Activated T-cell treated with anti-CD3 and anti-CD28 coated beads for 48 hours (primary cell): Measurements from ENCODE around the gene WDR86.
A peak's percentile ranks its signal among the peaks of the same experiment; 100 is the strongest.

Experiments used
- DNase-seq: peaks from one replicate; pipeline ENCODE4 v3.0.0-alpha.2; 2020; ENCODE audit warnings: low read depth

WDR86 gene

GRCh38 chr7:151349507-151349853 lies 60.4 kb downstream of the WDR86 start:
- DNase-seq: no peak

DNA sequence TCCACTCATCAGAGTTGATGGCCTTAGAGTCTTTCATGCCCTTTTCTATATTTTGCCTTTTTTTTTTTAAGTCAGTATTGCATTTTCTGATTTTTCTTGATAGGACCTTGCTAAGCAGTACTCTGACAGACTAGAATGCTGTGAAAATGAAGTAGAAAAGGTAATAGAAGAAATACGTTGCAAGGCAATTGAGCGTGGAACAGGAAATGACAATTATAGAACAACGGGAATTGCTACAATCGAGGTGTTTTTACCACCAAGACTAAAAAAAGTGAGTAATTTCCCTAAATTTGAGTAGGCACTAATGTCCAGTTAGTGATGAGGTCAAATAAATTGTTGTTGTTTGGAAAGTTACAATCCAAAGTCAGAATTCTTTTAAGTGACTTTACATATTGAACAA lies 60.9 kb downstream of the WDR86 start:
- no peak for DNase-seq

GRCh38 chr7:151347200-151347599 lies 62.6 kb downstream of the WDR86 start:
- no peak for DNase-seq

GRCh38 chr7:151346470-151346769 lies 63.4 kb downstream of the WDR86 start:
- no peak for DNase-seq

- no peak for DNase-seq
These were observed 64.0 kb downstream of the WDR86 start for GRCh38 chr7:151345576-151346469.

DNA sequence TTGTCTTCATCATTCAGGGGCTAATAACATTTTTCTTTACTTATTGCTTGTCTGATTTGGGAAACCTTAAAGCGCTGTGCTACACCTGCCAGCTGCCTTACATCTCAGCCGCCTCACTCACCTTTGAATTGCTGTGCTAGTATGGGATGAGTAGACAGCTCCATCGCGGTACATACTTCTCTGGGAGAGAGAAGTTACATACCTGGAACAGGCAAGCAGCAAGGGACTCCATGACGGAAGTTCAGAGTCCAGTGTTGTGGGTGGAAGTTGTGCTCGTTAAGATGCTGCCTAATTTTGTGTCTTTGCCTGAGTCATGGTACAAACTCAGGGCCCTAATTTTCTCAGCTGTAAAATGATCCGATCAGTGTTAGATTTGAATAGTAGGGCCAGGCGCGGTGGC lies 66.3 kb downstream of the WDR86 start:
- no peak for DNase-seq

DNA sequence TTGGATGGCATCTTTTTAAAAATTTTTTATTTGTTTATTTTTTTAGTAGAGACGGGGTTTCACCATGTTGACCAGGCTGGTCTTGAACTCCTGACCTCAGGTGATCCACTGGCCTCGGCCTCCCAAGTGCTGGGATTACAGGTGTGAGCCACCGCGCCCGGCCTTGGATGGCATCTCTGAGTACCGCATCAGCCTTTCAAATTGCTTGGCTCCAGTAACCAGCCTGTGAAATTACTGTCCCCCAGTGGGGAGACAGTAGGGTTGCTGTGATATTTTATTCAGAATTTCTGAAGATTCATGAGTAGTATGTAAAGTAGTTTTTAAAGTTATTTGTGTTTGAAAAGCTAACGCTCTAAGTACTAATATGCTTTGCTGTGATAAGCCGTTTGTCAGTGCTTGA lies 67.0 kb downstream of the WDR86 start:
- DNase-seq: no peak

DNA sequence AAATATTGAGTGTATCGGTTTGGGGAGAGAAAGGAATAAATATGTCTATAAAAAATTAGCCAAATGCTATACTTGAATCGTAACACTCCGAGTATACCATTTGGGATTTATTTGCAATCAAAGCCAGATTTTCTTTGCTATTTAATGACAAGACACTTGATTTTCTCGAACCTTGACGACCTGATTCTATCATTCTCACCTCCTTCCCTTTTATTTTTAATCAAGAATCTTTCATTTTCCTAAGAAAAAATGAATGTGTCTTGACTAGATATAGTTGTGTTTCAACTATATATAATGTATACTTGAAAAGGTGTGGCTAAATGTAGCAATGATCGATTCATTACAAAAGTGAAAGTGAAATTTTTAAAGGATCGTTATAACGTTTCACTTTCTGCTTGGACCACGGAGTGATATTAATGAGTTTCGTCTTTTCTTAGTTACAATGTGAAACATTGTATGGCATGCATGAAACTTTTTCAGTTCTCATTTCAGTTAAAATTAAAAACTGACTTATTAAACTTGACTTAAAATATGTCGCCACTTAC lies 67.7 kb downstream of the WDR86 start:
- DNase-seq: no peak

- DNase-seq: peak; percentile 92
These were observed 68.3 kb downstream of the WDR86 start, which contains the start of gene NUB1 for GRCh38 chr7:151341357-151342101. TSS of gene NUB1 (plus strand) at chr7:151341812. CDS start at chr7:151345350, 3,538 bp downstream.

- no peak for DNase-seq
These were observed 69.0 kb downstream of the WDR86 start for GRCh38 chr7:151340794-151341356.

GRCh38 chr7:151339651-151340382 lies 70.0 kb downstream of the WDR86 start:
- no peak for DNase-seq

DNA sequence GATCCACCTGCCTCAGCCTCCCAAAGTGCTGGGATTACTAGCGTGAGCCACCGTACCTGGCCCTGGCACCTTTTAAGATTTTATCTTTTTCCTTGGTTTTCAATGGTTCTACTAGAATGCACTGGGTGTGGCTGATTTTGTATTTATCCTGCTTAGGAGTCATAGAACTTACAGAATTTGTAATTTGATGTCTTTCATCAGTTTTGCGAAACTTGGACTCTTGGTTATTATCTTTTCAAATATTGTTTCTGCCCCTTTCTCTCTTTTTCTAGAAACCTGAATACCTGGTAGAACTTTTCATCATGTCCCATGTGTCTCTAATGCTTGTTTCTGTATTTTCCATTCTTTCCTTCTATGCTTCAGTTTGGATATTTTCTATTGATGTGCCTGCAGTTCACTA lies 71.0 kb downstream of the WDR86 start:
- DNase-seq: no peak

DNA sequence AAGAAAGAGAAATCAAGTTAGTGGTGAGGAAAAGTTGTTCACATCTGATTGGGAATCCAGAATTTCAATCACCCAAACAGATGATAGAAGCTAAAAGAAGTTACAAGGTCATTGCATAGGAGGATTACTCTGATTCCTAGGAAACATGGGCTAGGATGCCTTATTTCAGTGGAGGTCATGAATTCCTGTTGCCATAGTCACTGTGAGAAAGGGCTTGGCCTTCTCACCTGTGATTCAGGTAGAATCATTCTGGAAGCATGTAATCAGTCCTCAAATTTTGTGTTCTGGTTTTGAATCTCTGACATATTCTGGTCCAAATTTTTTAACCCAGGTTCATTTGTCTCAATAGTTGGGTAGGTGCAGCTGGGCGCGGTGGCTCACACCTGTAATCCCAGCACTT lies 72.5 kb downstream of the WDR86 start:
- no peak for DNase-seq

DNA sequence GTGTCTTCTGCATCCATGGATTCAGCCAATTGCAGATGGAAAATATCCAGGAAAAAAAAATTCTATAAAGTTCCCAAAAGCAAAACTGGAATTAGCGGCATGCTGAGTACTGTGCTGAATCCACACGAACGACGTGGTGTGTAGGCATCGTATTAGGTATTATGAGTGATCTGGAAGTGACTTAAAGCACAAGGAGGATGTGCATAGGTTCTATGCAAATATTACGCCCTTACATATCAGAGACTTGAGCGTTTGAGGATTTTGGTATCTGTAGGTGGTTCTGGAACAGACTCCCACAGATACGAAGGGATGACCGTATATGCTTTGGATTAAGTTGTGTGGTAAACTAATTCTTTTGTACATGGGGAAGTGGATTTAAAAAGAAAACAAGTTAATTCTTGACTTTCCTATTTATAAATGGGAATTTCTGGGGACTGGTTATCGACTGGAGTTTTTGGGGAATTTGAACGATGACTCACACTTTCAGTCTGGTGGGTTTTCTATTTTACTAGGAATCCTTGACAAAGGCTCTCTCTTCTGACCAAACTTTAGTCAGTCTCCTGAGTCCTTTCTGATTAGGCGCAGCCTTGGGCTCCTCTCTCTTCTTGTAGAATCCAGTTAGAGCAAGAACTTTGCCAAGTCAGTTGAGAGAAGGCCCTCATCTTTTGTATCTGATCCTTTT lies 73.7 kb downstream of the WDR86 start:
- no peak for DNase-seq

DNA sequence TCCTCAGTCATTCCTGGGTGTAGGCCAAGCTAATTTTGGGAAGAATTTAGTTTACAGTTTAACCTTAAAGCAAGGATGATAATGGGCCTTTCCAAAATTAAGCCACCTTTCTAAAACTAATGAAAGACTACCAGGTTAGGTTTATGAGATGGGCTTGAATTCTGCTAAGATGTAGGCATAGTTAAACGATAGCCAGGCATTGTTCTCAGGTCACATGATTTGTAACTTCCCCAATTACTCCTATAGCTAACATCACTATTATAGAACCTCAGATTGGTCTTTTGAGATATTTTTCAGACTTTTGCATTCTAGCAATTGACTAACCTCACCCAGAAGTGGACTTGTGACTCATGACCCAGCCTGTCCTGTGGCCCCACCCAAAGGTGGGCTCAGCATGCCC lies 75.2 kb downstream of the WDR86 start:
- no peak for DNase-seq
